Fibroblast of upper back skin (primary cell): ENCODE measurements around the gene GBA2.

Source experiments
- DNase-seq: peaks from one replicate; pipeline ENCODE4 v3.0.0-alpha.2; 2013

GBA2 gene

GRCh38 chr9:35689542-35690293, 59.3 kb downstream of the GBA2 start, which contains the start of gene TPM2:
TSS of gene TPM2 (minus strand) at chr9:35689925. CDS start at chr9:35689817, 108 bp downstream.
- DNase-seq, result peak; percentile 93

- peak; percentile 86 for DNase-seq
Observed at GRCh38 chr9:35688558-35689541, 60.2 kb downstream of the GBA2 start.

GRCh38 chr9:35687972-35688557, 61.0 kb downstream of the GBA2 start:
- no peak for DNase-seq

GRCh38 chr9:35687306-35687705, 61.7 kb downstream of the GBA2 start:
- no peak for DNase-seq
